HepG2 (cell line): ENCODE results near the gene DENND5B. TPM values are rescaled to one million over a fixed set of nuclear protein-coding genes. Genes with fewer than 3 reads are reported as not detected.

Experiments
- FOXP4 ChIP-seq: sonication (generic); formaldehyde crosslinking; IDR thresholded peaks from 2 replicates; pipeline ENCODE4 v1.4.0; 2020; ENCODE audit warnings: missing genetic modification reagents
- GABPA ChIP-seq, 2 experiments: IDR thresholded peaks; 2 replicates each; pipeline ENCODE4 v1.6.1; 2011 to 2016; ENCODE audit warnings: low read depth in 2 of 2, low read length in 1 of 2, missing biosample characterization in 1 of 2, missing genetic modification characterization in 1 of 2
- HNRNPUL1 ChIP-seq: fragments of 200-400 bp; formaldehyde crosslinking; IDR thresholded peaks from 2 replicates; pipeline ENCODE4 v1.6.1; 2017; ENCODE audit warnings: low read depth, mild to moderate bottlenecking, low read length, moderate library complexity
- IKZF1 ChIP-seq: fragments of 450-650 bp; IDR thresholded peaks from 2 replicates; pipeline ENCODE4 v1.7.1; 2016
- MLXIP ChIP-seq: sonication (generic); formaldehyde crosslinking; IDR thresholded peaks from 2 replicates; pipeline ENCODE4 v1.9.0; 2021; ENCODE audit warnings: missing genetic modification reagents, borderline replicate concordance
- PBX3 ChIP-seq: sonication (generic); formaldehyde crosslinking; IDR thresholded peaks from 2 replicates; pipeline ENCODE4 v1.8.1; 2023; ENCODE audit warnings: missing genetic modification reagents, inconsistent platforms, borderline replicate concordance
- PHB2 ChIP-seq: fragments of 450-650 bp; IDR thresholded peaks from 2 replicates; pipeline ENCODE4 v1.6.1; 2018; ENCODE audit not compliant: partially characterized antibody
- SIN3A ChIP-seq: IDR thresholded peaks from 2 replicates; pipeline ENCODE4 v1.6.1; 2011; ENCODE audit warnings: low read depth, mild to moderate bottlenecking, control low read depth, low read length, borderline replicate concordance
- STAT6 ChIP-seq: sonication (generic); formaldehyde crosslinking; IDR thresholded peaks from 2 replicates; pipeline ENCODE4 v1.4.0; 2020; ENCODE audit warnings: missing genetic modification reagents, mild to moderate bottlenecking, borderline replicate concordance
- TRIM24 ChIP-seq: sonication (generic); formaldehyde crosslinking; IDR thresholded peaks from 2 replicates; pipeline ENCODE4 v1.8.0; 2022; ENCODE audit warnings: mild to moderate bottlenecking, missing genetic modification reagents
- ZBTB44 ChIP-seq: sonication (generic); formaldehyde crosslinking; IDR thresholded peaks from 2 replicates; pipeline ENCODE4 v1.4.0; 2020; ENCODE audit warnings: missing genetic modification reagents
- ZFAT ChIP-seq: sonication (generic); formaldehyde crosslinking; conservative IDR thresholded peaks from 2 replicates; pipeline ENCODE4 v1.8.1; 2023; ENCODE audit warnings: missing genetic modification reagents, inconsistent platforms
- ZNF652 ChIP-seq: IDR thresholded peaks from 2 replicates; pipeline ENCODE4 v1.6.1; 2016; ENCODE audit warnings: low read depth, borderline replicate concordance
- ZNF674 ChIP-seq: sonication (generic); formaldehyde crosslinking; IDR thresholded peaks from 2 replicates; pipeline ENCODE4 v1.5.0; 2020; ENCODE audit warnings: low read depth, mild to moderate bottlenecking, missing genetic modification reagents
- ZNF737 ChIP-seq: sonication (generic); formaldehyde crosslinking; IDR thresholded peaks from 2 replicates; pipeline ENCODE4 v1.5.0; 2020; ENCODE audit warnings: missing genetic modification reagents, mild to moderate bottlenecking, borderline replicate concordance
- ZSCAN5A ChIP-seq: sonication (generic); formaldehyde crosslinking; IDR thresholded peaks from 2 replicates; pipeline ENCODE4 v1.8.0; 2022; ENCODE audit warnings: mild to moderate bottlenecking, missing genetic modification reagents, borderline replicate concordance
- polyA plus RNA-seq, 8 experiments: library from polyadenylated mRNA; depleted of rRNA in 3 of 8; stranded (reverse) in 7 of 8; unstranded in 1 of 8; fragments of >200 nt; fragmentation: Illumina TruSeq in 4 of 8; extraction: Trizol in 4 of 8; gene quantifications; 2 replicates each; pipeline versions ENCODE4 v1.2.1 to v1.2.3, GENCODE V29; 2011 to 2016; ENCODE audit warnings: low read depth in 4 of 8, missing spikeins in 1 of 8, mixed read lengths in 1 of 8; ENCODE audit not compliant: insufficient read depth in 1 of 8
- total RNA-seq, 5 experiments: library from RNA; depleted of rRNA; stranded (reverse); fragments of >200 nt; fragmentation: Illumina TruSeq; extraction: Trizol; gene quantifications; 2 replicates each; pipeline ENCODE4 v1.2.3, GENCODE V29; 2016; ENCODE audit warnings: low read depth in 1 of 5

The DENND5B gene
- total and polyA plus RNA-seq, 2 of the 13 experiments (the other 11 are each of a cell fraction or from before 2014, with no cell fraction given): 14.7 to 18.7 TPM

- TF ChIP-seq TRIM24 (CRISPR knock-in tag) (no peak), SIN3A (peak; percentile 39; the same call in 1 of the 2 replicates), ZNF737 (CRISPR knock-in tag) (no peak; the same call in 1 of the 2 replicates), HNRNPUL1 (no peak), ZNF652 (CRISPR knock-in tag) (no peak), PBX3 (CRISPR knock-in tag) (no peak), ZBTB44 (no peak), MLXIP (CRISPR knock-in tag) (no peak), ZFAT (no peak), FOXP4 (no peak), ZSCAN5A (no peak), STAT6 (CRISPR knock-in tag) (no peak), IKZF1 (no peak), PHB2 (no peak), GABPA (IDR thresholded peaks at IDR 0.05; ENCODE audit: low read depth, low read length) (peak; percentile 6; the same call in 1 of the 2 replicates), GABPA (CRISPR knock-in tag; IDR thresholded peaks at IDR 0.05; ENCODE audit: low read depth) (no peak), ZNF674 (CRISPR knock-in tag) (no peak)
Observed at GRCh38 chr12:31362115-31362758, 228.7 kb downstream of the DENND5B start (continued).
